SK-N-SH (cell line): ENCODE measurements around the gene CAPG. TPM values are rescaled to one million over a fixed set of nuclear protein-coding genes. Genes with fewer than 3 reads are reported as not detected.

Source experiments
- CTCF ChIA-PET: fragments of 300-600, 350-600 bp; formaldehyde crosslinking; extraction: SDS; loops from one replicate; lab custom pipeline; 2021; lab: Yijun Ruan, JAX
- POLR2A ChIA-PET: fragments of 350-600 bp; sonication (Branson Sonifier 250); formaldehyde crosslinking; extraction: SDS; loops from one replicate; lab custom pipeline; 2020; ENCODE audit warnings: antibody characterized with exemption, inconsistent platforms; lab: Yijun Ruan, JAX
- DNase-seq: peaks from one replicate; pipeline ENCODE4 v3.0.0; 2012
- H2AFZ ChIP-seq: fragments of 200-600 bp; sonication (generic); 2 replicates; pipeline ENCODE4 v1.8.1; 2016; ENCODE audit warnings: antibody characterized with exemption, mild to moderate bottlenecking, low read depth
- H3F3A ChIP-seq: fragments of 200-600 bp; sonication (generic); replicated peaks from 2 replicates; pipeline ENCODE3; 2016; ENCODE audit warnings: antibody characterized with exemption, mild to moderate bottlenecking; ENCODE audit not compliant: insufficient read depth
- H3K27ac ChIP-seq, 2 experiments: fragments of 200-500 bp in 1 of 2; fragments of 200-600 bp in 1 of 2; sonication (Bioruptor generic) in 1 of 2; sonication (generic), shearing (Covaris generic) in 1 of 2; 2 replicates each; pipeline versions ENCODE4 v1.5.1 to v1.6.1; 2014 to 2016; ENCODE audit warnings: low read depth in 2 of 2, inconsistent platforms in 1 of 2, low read length in 1 of 2, mild to moderate bottlenecking in 1 of 2, mixed read lengths in 1 of 2
- H3K27me3 ChIP-seq: fragments of 200-600 bp; sonication (generic), shearing (Covaris generic); 2 replicates; pipeline ENCODE4 v1.6.1; 2016; ENCODE audit warnings: mixed run types; ENCODE audit not compliant: insufficient read depth
- H3K36me3 ChIP-seq, 2 experiments: fragments of 200-500 bp in 1 of 2; fragments of 200-600 bp in 1 of 2; sonication (Bioruptor generic) in 1 of 2; sonication (generic) in 1 of 2; replicated peaks in 1 of 2; 2 replicates each; pipeline versions ENCODE3 to v1.5.1; 2014 to 2016; ENCODE audit warnings: low read length in 1 of 2, mild to moderate bottlenecking in 1 of 2; ENCODE audit not compliant: insufficient read depth in 2 of 2, control insufficient read depth in 1 of 2
- H3K4me1 ChIP-seq, 2 experiments: fragments of 200-500 bp in 1 of 2; fragments of 200-600 bp in 1 of 2; sonication (Bioruptor generic) in 1 of 2; sonication (generic), shearing (Covaris generic) in 1 of 2; 2 replicates each; pipeline versions ENCODE4 v1.5.1 to v1.6.1; 2014 to 2016; ENCODE audit warnings: low read depth in 1 of 2, low read length in 1 of 2, mixed run types in 1 of 2; ENCODE audit not compliant: insufficient read depth in 2 of 2, control insufficient read depth in 1 of 2
- H3K4me2 ChIP-seq: fragments of 200-600 bp; sonication (generic), shearing (Covaris generic); 2 replicates; pipeline ENCODE4 v1.6.1; 2017; ENCODE audit warnings: mixed run types
- H3K4me3 ChIP-seq, 2 experiments: fragments of 200-500 bp in 1 of 2; fragments of 200-600 bp in 1 of 2; sonication (Bioruptor generic) in 1 of 2; sonication (generic), shearing (Covaris generic) in 1 of 2; 2 replicates each; pipeline versions ENCODE4 v1.5.1 to v1.8.1; 2014 to 2016; ENCODE audit warnings: low read depth in 2 of 2, inconsistent platforms in 1 of 2, low read length in 1 of 2, mild to moderate bottlenecking in 1 of 2, mixed read lengths in 1 of 2, moderate library complexity in 1 of 2
- H3K79me2 ChIP-seq: fragments of 200-600 bp; sonication (generic); 2 replicates; pipeline ENCODE4 v1.8.1; 2017; ENCODE audit warnings: mild to moderate bottlenecking; ENCODE audit not compliant: insufficient read depth
- H3K9ac ChIP-seq: fragments of 200-600 bp; sonication (generic); 2 replicates; pipeline ENCODE4 v1.6.1; 2017; ENCODE audit warnings: mixed run types
- H3K9me2 ChIP-seq: fragments of 200-600 bp; sonication (generic); 2 replicates; pipeline ENCODE4 v1.6.1; 2017; ENCODE audit warnings: mixed run types
- H3K9me3 ChIP-seq: fragments of 200-600 bp; sonication (generic); 2 replicates; pipeline ENCODE4 v1.6.1; 2017; ENCODE audit warnings: mixed run types, mild to moderate bottlenecking, moderate library complexity
- H4K20me1 ChIP-seq: fragments of 200-600 bp; sonication (generic); 2 replicates; pipeline ENCODE4 v1.6.1; 2017; ENCODE audit warnings: mild to moderate bottlenecking, mixed run types; ENCODE audit not compliant: insufficient read depth
- EP300 ChIP-seq, 2 experiments: IDR thresholded peaks; 2 replicates each; pipeline versions ENCODE4 v1.4.0 to v1.6.1; 2012; ENCODE audit warnings: borderline replicate concordance in 1 of 2, low read depth in 1 of 2, low read length in 1 of 2
- GABPA ChIP-seq: IDR thresholded peaks from 2 replicates; pipeline ENCODE4 v1.4.0; 2012; ENCODE audit warnings: low read depth, mild to moderate bottlenecking
- GATA2 ChIP-seq: sonication (generic); formaldehyde crosslinking; IDR thresholded peaks from 2 replicates; pipeline ENCODE4 v1.5.0; 2020; ENCODE audit warnings: mild to moderate bottlenecking, missing genetic modification reagents
- MEF2A ChIP-seq: IDR thresholded peaks from 2 replicates; pipeline ENCODE4 v1.4.0; 2012; ENCODE audit warnings: low read depth, borderline replicate concordance
- NFIC ChIP-seq: IDR thresholded peaks from 2 replicates; pipeline ENCODE4 v1.4.0; 2012; ENCODE audit warnings: borderline replicate concordance
- POLR2AphosphoS5 ChIP-seq: IDR thresholded peaks from 2 replicates; pipeline ENCODE4 v1.6.1; 2012; ENCODE audit warnings: low read depth, low read length
- RCOR1 ChIP-seq: fragments of 150-350 bp; IDR thresholded peaks from 2 replicates; pipeline ENCODE4 v1.6.1; 2017; ENCODE audit warnings: antibody characterized with exemption, low read length
- RFX5 ChIP-seq: IDR thresholded peaks from 2 replicates; pipeline ENCODE4 v1.6.1; 2012; ENCODE audit warnings: mild to moderate bottlenecking, improper control_type of control experiment, low read length
- WGBS: methylation state at CpG from one replicate; pipeline ENCODE4 v1.1.6; 2017; ENCODE audit warnings: low lambda C conversion rate; 5-methylcytosine and 5-hydroxymethylcytosine counted together
- polyA plus RNA-seq, 3 experiments: library from polyadenylated mRNA; depleted of rRNA; stranded (reverse); fragments of >200 nt; gene quantifications; 2 replicates each; pipeline ENCODE4 v1.2.3, GENCODE V29; 2012
- TF ChIP-seq, protein P1 (sequence below): IDR thresholded peaks from 2 replicates; pipeline ENCODE4 v1.6.1; 2012; ENCODE audit warnings: mild to moderate bottlenecking, low read depth, low read length, moderate library complexity
- TF ChIP-seq, protein P2 (sequence below): fragments of 150-350 bp; IDR thresholded peaks from 2 replicates; pipeline ENCODE4 v1.6.1; 2016; ENCODE audit warnings: mild to moderate bottlenecking, low read depth, low read length
- TF ChIP-seq, protein P3 (sequence below): IDR thresholded peaks from 2 replicates; pipeline ENCODE4 v1.4.0; 2012; ENCODE audit warnings: low read depth, borderline replicate concordance

The CAPG gene
- polyA plus RNA-seq, 1 of the 3 experiments (the other 2 are of a cell fraction): 1.2 TPM

DNA sequence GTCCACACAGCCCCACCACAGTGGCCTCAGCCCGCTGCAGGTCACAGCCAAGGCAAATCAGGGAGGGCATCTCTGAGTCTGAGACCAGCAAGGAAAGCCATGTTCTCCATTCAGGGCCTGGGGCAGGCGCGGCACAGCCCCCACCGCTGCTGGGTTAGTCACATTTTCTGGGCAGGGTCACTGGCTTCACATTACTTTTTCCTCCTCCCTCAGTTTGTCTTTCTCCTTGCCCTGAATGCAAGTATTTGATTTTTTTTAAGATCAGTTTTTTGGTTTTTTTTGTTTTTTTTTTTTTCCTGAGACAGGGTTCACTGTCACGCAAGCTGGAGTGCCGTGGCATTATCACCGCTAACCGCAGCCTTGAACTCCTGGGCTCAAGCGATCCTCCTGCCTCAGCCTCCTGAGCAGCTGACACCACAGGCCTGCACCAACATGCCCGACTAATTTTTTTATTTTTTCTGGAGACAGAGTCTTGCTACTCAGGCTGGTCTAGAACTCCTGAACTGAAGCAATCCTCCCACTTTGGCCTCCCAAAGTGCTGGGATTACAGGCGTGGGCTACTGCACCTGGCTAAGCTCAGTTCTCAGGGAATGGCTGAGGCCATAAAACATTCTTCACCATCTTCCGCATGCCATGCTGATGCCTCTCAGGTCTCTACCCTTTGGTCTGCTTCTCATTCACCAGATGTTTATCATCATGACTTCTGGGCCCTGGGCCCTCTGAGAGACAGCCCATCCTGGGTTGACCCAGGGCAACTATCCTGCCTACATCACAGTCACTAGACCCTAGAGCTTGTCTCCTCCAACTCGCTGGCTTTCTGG, 628 bp upstream of the CAPG start:
- Histone ChIP-seq H2AFZ (no peak overlapping the region), H3K9me2 (no peaks in the 10 kb centered on the region), H3K79me2 (no peaks in the 10 kb centered on the region), H3K27ac (no peak overlapping the region), H3K4me2 (no peak overlapping the region), H3K9me3 (no peaks in the 10 kb centered on the region), H3K36me3 (no peaks in the 10 kb centered on the region), H3K27me3 (no peaks in the 10 kb centered on the region), H3K4me3 (no peak overlapping the region), H3F3A (peaks cover 4% of the 10 kb centered on the region), H4K20me1 (no peaks in the 10 kb centered on the region), H3K4me1 (peaks cover 0 to 20% of the 10 kb centered on the region in 2 experiments; a peak in 2 of 4 replicates), H3K9ac (no peak overlapping the region)
- DNase-seq: no peak
- POLR2A ChIA-PET: no interaction called here
- WGBS: 86% methylated on average over 13 of the region's 13 CpGs
- TF ChIP-seq, protein P1, sequence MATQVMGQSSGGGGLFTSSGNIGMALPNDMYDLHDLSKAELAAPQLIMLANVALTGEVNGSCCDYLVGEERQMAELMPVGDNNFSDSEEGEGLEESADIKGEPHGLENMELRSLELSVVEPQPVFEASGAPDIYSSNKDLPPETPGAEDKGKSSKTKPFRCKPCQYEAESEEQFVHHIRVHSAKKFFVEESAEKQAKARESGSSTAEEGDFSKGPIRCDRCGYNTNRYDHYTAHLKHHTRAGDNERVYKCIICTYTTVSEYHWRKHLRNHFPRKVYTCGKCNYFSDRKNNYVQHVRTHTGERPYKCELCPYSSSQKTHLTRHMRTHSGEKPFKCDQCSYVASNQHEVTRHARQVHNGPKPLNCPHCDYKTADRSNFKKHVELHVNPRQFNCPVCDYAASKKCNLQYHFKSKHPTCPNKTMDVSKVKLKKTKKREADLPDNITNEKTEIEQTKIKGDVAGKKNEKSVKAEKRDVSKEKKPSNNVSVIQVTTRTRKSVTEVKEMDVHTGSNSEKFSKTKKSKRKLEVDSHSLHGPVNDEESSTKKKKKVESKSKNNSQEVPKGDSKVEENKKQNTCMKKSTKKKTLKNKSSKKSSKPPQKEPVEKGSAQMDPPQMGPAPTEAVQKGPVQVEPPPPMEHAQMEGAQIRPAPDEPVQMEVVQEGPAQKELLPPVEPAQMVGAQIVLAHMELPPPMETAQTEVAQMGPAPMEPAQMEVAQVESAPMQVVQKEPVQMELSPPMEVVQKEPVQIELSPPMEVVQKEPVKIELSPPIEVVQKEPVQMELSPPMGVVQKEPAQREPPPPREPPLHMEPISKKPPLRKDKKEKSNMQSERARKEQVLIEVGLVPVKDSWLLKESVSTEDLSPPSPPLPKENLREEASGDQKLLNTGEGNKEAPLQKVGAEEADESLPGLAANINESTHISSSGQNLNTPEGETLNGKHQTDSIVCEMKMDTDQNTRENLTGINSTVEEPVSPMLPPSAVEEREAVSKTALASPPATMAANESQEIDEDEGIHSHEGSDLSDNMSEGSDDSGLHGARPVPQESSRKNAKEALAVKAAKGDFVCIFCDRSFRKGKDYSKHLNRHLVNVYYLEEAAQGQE: no peak
- TF ChIP-seq GABPA: no peak
- no peak for TF ChIP-seq RFX5
- TF ChIP-seq, protein P2, sequence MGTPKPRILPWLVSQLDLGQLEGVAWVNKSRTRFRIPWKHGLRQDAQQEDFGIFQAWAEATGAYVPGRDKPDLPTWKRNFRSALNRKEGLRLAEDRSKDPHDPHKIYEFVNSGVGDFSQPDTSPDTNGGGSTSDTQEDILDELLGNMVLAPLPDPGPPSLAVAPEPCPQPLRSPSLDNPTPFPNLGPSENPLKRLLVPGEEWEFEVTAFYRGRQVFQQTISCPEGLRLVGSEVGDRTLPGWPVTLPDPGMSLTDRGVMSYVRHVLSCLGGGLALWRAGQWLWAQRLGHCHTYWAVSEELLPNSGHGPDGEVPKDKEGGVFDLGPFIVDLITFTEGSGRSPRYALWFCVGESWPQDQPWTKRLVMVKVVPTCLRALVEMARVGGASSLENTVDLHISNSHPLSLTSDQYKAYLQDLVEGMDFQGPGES: no peak
- TF ChIP-seq RCOR1: no peak
- TF ChIP-seq, protein P3, sequence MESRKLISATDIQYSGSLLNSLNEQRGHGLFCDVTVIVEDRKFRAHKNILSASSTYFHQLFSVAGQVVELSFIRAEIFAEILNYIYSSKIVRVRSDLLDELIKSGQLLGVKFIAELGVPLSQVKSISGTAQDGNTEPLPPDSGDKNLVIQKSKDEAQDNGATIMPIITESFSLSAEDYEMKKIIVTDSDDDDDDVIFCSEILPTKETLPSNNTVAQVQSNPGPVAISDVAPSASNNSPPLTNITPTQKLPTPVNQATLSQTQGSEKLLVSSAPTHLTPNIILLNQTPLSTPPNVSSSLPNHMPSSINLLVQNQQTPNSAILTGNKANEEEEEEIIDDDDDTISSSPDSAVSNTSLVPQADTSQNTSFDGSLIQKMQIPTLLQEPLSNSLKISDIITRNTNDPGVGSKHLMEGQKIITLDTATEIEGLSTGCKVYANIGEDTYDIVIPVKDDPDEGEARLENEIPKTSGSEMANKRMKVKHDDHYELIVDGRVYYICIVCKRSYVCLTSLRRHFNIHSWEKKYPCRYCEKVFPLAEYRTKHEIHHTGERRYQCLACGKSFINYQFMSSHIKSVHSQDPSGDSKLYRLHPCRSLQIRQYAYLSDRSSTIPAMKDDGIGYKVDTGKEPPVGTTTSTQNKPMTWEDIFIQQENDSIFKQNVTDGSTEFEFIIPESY: no peak
- no peak for TF ChIP-seq MEF2A
- no peak for TF ChIP-seq NFIC
- no peak for TF ChIP-seq EP300 (IDR thresholded peaks at IDR 0.05; ENCODE audit: borderline replicate concordance in 1 of 2, low read depth in 1 of 2, low read length in 1 of 2)
- no peak for TF ChIP-seq GATA2 (CRISPR knock-in tag)
- no peak for TF ChIP-seq POLR2AphosphoS5
- CTCF ChIA-PET: no interaction called here
